ENCODE data around the gene PNLIPRP2.

The PNLIPRP2 gene

DNA sequence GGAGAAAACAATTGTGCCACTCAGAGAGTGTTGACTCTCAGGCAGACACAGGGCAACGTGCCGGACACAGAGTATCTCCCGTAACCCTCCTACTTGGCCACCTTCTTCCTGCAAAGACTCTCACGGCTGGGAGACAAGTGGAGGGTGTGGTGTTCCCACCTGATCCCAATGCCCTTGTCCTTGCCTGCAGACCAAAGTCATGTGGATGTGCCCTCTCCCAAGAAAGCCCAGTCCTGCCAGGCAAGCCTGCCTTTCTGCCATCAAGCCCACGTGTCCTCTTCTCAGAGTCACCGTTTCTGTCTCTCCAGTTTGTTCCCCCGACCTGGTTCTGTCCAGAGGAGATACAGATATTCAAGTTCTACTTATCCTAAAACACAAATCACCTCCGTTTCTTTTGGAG is 723 bp downstream of the PNLIPRP2 start:
- Histone ChIP-seq H3K27ac (no peak overlapping the region), H3K9me3 (ENCODE audit: low read depth, low read length) (no peaks in the 10 kb centered on the region), H3K9ac (ENCODE audit: insufficient read length) (no peak overlapping the region), H3K36me3 (ENCODE audit: insufficient read depth, low read length) (no peaks in the 10 kb centered on the region), H3K4me3 (no peak overlapping the region)
- TF ChIP-seq FOXP2 (optimal IDR thresholded peaks at IDR 0.05; ENCODE audit: control extremely low read depth, extremely low read length, insufficient read depth) (no peak), EZH2 (IDR thresholded peaks at IDR 0.05) (no peak), POLR2AphosphoS5 (IDR thresholded peaks at IDR 0.05; ENCODE audit: borderline replicate concordance, low read depth, low read length) (no peak)
- DNase-seq (ENCODE audit: low read depth, low spot score), result no peak

DNA sequence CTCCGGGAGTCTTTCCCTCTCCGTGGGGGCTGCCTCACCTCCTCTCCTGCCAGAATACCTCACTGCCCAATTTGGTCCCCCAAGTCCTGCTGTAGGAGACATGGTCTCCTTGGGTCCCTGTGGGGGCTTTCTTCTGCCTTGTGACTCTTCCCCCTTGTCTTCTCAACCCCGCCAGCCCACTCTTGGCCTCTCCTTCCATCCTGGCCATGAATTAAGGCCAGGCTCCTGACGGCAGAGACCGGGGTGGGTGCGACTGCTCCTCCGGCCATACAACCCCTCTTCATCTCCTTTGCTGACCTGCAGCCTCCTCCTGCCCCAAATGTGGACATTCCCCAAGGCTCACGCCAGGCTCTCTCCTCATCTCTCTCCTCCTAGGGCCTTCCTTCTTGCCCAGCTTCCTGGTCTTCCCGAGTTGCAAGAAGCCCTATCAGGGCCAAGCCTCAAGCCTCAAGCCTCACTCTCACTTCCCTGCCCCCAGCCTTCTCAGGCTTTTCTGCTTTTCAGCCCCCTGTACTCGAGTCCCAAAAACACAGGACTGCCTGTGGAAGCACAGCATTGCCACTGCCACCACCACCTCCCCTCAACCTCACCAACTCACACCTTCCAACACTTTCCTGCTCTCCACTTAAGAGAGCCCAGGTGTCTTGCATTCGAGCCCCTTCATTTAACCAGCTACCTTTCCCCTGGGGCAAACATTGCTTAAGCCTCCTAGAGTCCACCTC is 1.3 kb downstream of the PNLIPRP2 start:
- Histone ChIP-seq H3K27ac (no peak overlapping the region), H3K9me3 (ENCODE audit: low read depth, low read length) (no peaks in the 10 kb centered on the region), H3K4me3 (no peak overlapping the region), H3K9ac (ENCODE audit: insufficient read length) (no peak overlapping the region), H3K36me3 (ENCODE audit: insufficient read depth, low read length) (no peaks in the 10 kb centered on the region)
- DNase-seq (ENCODE audit: low read depth, low spot score), result no peak
- TF ChIP-seq EZH2 (IDR thresholded peaks at IDR 0.05), result no peak
- no peak for TF ChIP-seq POLR2AphosphoS5 (IDR thresholded peaks at IDR 0.05; ENCODE audit: borderline replicate concordance, low read depth, low read length)

DNA sequence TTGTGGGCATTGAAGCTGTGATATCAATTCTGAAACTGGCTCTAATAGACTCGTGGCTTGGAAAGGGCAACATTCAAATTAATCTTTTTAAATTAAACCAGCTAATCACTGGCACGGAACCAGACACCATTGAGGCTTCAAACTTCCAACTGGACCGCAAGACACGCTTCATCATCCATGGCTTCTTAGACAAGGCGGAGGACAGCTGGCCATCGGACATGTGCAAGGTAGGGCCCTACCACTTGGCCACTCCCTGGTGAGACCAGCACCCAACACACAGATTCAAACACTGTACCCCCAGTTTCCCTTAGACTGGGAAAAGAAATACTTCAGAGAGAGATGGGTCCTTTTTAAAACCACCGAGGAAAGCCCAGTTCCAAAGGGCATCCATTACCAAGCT is 5.1 kb downstream of the PNLIPRP2 start:
- DNase-seq (ENCODE audit: low read depth, low spot score), result no peak
- Histone ChIP-seq H3K9ac (ENCODE audit: insufficient read length) (no peak overlapping the region), H3K9me3 (ENCODE audit: low read depth, low read length) (no peaks in the 10 kb centered on the region), H3K36me3 (ENCODE audit: insufficient read depth, low read length) (no peaks in the 10 kb centered on the region), H3K4me3 (no peak overlapping the region), H3K27ac (no peak overlapping the region)
- TF ChIP-seq POLR2AphosphoS5 (IDR thresholded peaks at IDR 0.05; ENCODE audit: borderline replicate concordance, low read depth, low read length), result no peak
- TF ChIP-seq FOXP2 (optimal IDR thresholded peaks at IDR 0.05; ENCODE audit: control extremely low read depth, extremely low read length, insufficient read depth), result no peak
- TF ChIP-seq EZH2 (IDR thresholded peaks at IDR 0.05), result no peak

DNA sequence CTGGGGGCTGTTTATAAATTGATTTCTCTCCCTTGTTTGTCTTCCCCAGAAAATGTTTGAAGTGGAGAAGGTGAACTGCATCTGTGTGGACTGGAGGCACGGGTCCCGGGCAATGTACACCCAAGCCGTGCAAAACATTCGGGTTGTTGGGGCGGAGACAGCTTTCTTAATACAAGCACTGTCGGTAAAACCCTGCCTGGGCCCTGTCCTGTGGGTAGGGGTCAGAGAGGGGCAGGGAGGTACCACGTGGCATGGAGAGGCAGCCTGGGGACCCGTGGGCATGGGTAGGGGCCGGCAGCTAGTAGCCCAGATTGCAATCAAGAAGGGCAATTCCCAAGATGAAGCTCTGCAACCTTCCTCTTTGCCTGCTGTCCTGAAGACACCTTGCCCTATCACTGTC is 6.1 kb downstream of the PNLIPRP2 start:
- no peak overlapping the region for H3K4me3 ChIP-seq
- DNase-seq (ENCODE audit: low read depth, low spot score), result no peak
- TF ChIP-seq EZH2 (IDR thresholded peaks at IDR 0.05), result no peak
- no peak for TF ChIP-seq POLR2AphosphoS5 (IDR thresholded peaks at IDR 0.05; ENCODE audit: borderline replicate concordance, low read depth, low read length)
- TF ChIP-seq FOXP2 (optimal IDR thresholded peaks at IDR 0.05; ENCODE audit: control extremely low read depth, extremely low read length, insufficient read depth), result no peak
- no peak overlapping the region for H3K27ac ChIP-seq
- no peak overlapping the region for H3K9ac ChIP-seq (ENCODE audit: insufficient read length)
- H3K9me3 ChIP-seq (ENCODE audit: low read depth, low read length), result no peaks in the 10 kb centered on the region
- H3K36me3 ChIP-seq (ENCODE audit: insufficient read depth, low read length), result no peaks in the 10 kb centered on the region

DNA sequence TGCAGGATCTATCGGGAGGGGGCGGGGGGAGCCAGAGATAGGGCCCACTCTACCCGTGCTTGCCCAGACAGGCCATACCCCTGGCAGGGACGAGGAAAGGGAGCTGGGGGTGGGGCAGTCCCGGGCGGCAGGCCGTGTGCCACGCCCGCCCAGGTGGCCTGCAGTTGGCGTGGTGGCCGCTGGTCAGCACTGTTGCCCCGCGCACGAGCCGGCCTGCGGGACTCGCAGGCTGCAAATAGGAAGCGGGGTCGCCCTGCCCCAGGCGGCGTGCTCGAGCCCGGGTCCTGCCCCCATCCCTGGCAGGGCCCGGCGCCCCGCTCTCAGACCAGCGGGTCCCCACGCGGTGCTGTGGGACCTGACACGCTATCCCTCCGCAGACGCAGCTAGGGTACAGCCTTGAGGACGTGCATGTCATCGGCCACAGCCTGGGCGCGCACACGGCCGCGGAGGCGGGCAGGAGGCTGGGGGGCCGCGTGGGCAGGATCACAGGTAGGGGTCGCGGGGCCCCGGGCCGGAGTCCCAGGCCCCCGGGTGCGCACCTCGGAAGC is 6.7 kb downstream of the PNLIPRP2 start:
- no peak overlapping the region for H3K9ac ChIP-seq (ENCODE audit: insufficient read length)
- no peak overlapping the region for H3K4me3 ChIP-seq

DNA sequence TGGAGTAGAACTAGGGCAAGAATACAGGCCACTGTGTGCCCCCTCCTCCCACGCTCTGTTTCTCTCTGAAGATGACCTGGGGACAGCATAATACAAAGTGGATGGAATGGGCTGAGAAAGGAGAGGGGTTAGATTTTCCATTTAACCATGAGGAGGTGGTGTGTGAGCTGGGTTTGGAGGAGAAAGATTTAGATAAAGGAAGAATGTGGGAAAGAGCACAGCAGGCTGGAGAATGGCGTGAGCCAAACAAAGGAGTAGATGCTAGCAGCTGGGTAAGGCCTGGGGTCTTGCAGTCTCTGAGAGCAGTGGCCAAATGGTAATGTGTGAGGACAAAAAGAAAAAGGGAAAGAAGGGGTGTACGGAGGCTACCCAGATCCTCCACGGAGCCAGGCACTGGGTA is 8.6 kb downstream of the PNLIPRP2 start:
- no peak overlapping the region for H3K27ac ChIP-seq
- TF ChIP-seq EZH2 (IDR thresholded peaks at IDR 0.05) (no peak), POLR2AphosphoS5 (IDR thresholded peaks at IDR 0.05; ENCODE audit: borderline replicate concordance, low read depth, low read length) (no peak)
- no peaks in the 10 kb centered on the region for H3K36me3 ChIP-seq (ENCODE audit: insufficient read depth, low read length)
- no peak for DNase-seq (ENCODE audit: low read depth, low spot score)
- H3K4me3 ChIP-seq, result no peak overlapping the region
- H3K9me3 ChIP-seq (ENCODE audit: low read depth, low read length), result no peaks in the 10 kb centered on the region
- no peak overlapping the region for H3K9ac ChIP-seq (ENCODE audit: insufficient read length)

More for the DNA sequence above, 6.7 kb downstream of the PNLIPRP2 start:
- Histone ChIP-seq H3K9me3 (ENCODE audit: low read depth, low read length) (no peaks in the 10 kb centered on the region), H3K27ac (no peak overlapping the region), H3K36me3 (ENCODE audit: insufficient read depth, low read length) (no peaks in the 10 kb centered on the region)
- no peak for TF ChIP-seq EZH2 (IDR thresholded peaks at IDR 0.05)
- no peak for TF ChIP-seq POLR2AphosphoS5 (IDR thresholded peaks at IDR 0.05; ENCODE audit: borderline replicate concordance, low read depth, low read length)
- no peak for TF ChIP-seq FOXP2 (optimal IDR thresholded peaks at IDR 0.05; ENCODE audit: control extremely low read depth, extremely low read length, insufficient read depth)
- DNase-seq (ENCODE audit: low read depth, low spot score), result no peak

DNA sequence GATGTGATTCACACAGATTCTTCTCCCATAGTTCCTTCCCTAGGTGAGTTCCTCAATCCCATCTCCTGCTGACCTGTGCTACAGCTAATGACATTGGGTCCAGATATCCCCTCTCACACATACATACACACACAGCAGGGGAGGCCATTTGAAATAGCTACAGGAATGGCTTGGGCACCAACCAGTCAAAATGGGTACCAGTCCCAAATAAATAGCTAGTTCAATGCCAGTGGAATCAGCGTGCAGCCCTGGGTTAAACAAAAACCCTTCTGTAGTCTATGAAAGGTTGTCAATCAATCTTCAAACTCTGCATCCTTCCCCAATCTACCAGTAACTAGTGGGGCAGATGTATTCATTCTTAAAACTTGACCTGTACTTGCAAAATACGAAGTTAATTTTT is 9.3 kb downstream of the PNLIPRP2 start:
- TF ChIP-seq POLR2AphosphoS5 (IDR thresholded peaks at IDR 0.05; ENCODE audit: borderline replicate concordance, low read depth, low read length) (no peak), EZH2 (IDR thresholded peaks at IDR 0.05) (no peak), FOXP2 (optimal IDR thresholded peaks at IDR 0.05; ENCODE audit: control extremely low read depth, extremely low read length, insufficient read depth) (no peak)
- Histone ChIP-seq H3K9ac (ENCODE audit: insufficient read length) (no peak overlapping the region), H3K4me3 (no peak overlapping the region), H3K36me3 (ENCODE audit: insufficient read depth, low read length) (no peaks in the 10 kb centered on the region), H3K9me3 (ENCODE audit: low read depth, low read length) (no peaks in the 10 kb centered on the region), H3K27ac (no peak overlapping the region)
- no peak for DNase-seq (ENCODE audit: low read depth, low spot score)

DNA sequence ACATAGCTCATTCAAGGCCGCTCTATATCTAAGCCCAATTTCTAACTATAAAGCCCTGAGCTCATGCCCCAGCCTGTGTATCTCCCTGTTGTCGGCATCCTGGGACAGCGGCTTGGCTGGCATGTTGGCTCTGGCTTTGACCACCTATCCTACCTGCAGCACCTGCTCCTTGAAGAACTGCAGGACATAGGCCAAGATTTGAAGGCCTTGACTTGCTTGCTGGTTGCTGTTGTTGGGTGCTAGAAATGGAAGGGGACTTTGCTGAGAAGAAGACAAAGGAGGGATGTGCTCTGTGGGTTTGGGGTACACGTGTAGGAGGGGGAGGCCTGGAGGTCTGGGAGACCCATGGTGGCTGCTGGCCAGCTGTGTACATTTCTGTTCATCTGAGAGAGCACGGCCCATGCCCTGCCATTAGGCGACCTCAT is 11.1 kb downstream of the PNLIPRP2 start:
- Histone ChIP-seq H3K36me3 (ENCODE audit: insufficient read depth, low read length) (no peaks in the 10 kb centered on the region), H3K4me3 (no peak overlapping the region), H3K27ac (no peak overlapping the region), H3K9me3 (ENCODE audit: low read depth, low read length) (no peaks in the 10 kb centered on the region), H3K9ac (ENCODE audit: insufficient read length) (no peak overlapping the region)
- TF ChIP-seq POLR2AphosphoS5 (IDR thresholded peaks at IDR 0.05; ENCODE audit: borderline replicate concordance, low read depth, low read length) (no peak), EZH2 (IDR thresholded peaks at IDR 0.05) (no peak), FOXP2 (optimal IDR thresholded peaks at IDR 0.05; ENCODE audit: control extremely low read depth, extremely low read length, insufficient read depth) (no peak)
- DNase-seq (ENCODE audit: low read depth, low spot score), result no peak

All from SK-N-MC (cell line).